Progenitor cell of endocrine pancreas (in vitro differentiated cells): ENCODE data around the gene SLC2A10. TPM values are rescaled to one million over a fixed set of nuclear protein-coding genes. Genes with fewer than 3 reads are reported as not detected.

Experiments
- DNase-seq: peaks from one replicate; pipeline ENCODE4 v3.0.0; 2021; ENCODE audit warnings: low spot score; ENCODE audit not compliant: unreplicated experiment
- H3K27ac Mint-ChIP-seq: 2 replicates; pipeline ENCODE4 v1.8.0; 2021; ENCODE audit warnings: mild to moderate bottlenecking, moderate library complexity, mixed read lengths
- H3K27me3 Mint-ChIP-seq: 2 replicates; pipeline ENCODE4 v1.8.0; 2021; ENCODE audit warnings: mixed read lengths
- H3K36me3 Mint-ChIP-seq: 2 replicates; pipeline ENCODE4 v1.8.0; 2022; ENCODE audit warnings: mixed read lengths; ENCODE audit not compliant: insufficient read depth
- H3K4me1 Mint-ChIP-seq: 2 replicates; pipeline ENCODE4 v1.8.0; 2021; ENCODE audit warnings: low read depth, mixed read lengths
- H3K4me3 Mint-ChIP-seq: 2 replicates; pipeline ENCODE4 v1.8.0; 2021; ENCODE audit warnings: low read depth, mild to moderate bottlenecking, moderate library complexity, mixed read lengths
- H3K9me3 Mint-ChIP-seq: 2 replicates; pipeline ENCODE4 v1.8.0; 2021; ENCODE audit warnings: low read depth, mixed read lengths
- CTCF ChIP-seq: fragments of 200-600 bp; sonication (generic); IDR thresholded peaks from one replicate; pipeline ENCODE4 v1.5.0; 2021; ENCODE audit warnings: antibody characterized with exemption, mild to moderate bottlenecking; ENCODE audit not compliant: unreplicated experiment
- total RNA-seq: library from RNA; stranded (reverse); gene quantifications from 2 replicates; pipeline ENCODE4 v1.2.1, GENCODE V29; 2021

The SLC2A10 gene
- total RNA-seq, 1 donor from 2014 or later, result 16.6 TPM

GRCh38 chr20:46704714-46705377 is 4.6 kb upstream of the SLC2A10 start:
- no peak for DNase-seq
- Mint-ChIP-seq H3K27me3 (peaks cover 7% of the 10 kb centered on the region), H3K9me3 (peaks cover 3% of the 10 kb centered on the region), H3K4me1 (peaks cover 10% of the 10 kb centered on the region), H3K27ac (no peak overlapping the region), H3K36me3 (no peaks in the 10 kb centered on the region), H3K4me3 (no peak overlapping the region)
- TF ChIP-seq CTCF, result no peak

- peaks cover 3% of the 10 kb centered on the region for H3K27me3 Mint-ChIP-seq
- TF ChIP-seq CTCF, result no peak
- peaks cover 3% of the 10 kb centered on the region for H3K9me3 Mint-ChIP-seq
- H3K27ac Mint-ChIP-seq, result no peak overlapping the region
- H3K4me3 Mint-ChIP-seq, result no peak overlapping the region
- DNase-seq, result no peak
- no peaks in the 10 kb centered on the region for H3K36me3 Mint-ChIP-seq
- H3K4me1 Mint-ChIP-seq, result peaks cover 15% of the 10 kb centered on the region
Measured at GRCh38 chr20:46705378-46705729, 4.1 kb upstream of the SLC2A10 start.

- no peak for DNase-seq
- Mint-ChIP-seq H3K4me3 (no peak overlapping the region), H3K36me3 (no peaks in the 10 kb centered on the region), H3K27me3 (no peaks in the 10 kb centered on the region), H3K27ac (no peak overlapping the region), H3K4me1 (peaks cover 17% of the 10 kb centered on the region), H3K9me3 (peaks cover 3% of the 10 kb centered on the region)
- no peak for TF ChIP-seq CTCF
Measured at GRCh38 chr20:46706242-46706641, 3.2 kb upstream of the SLC2A10 start.

- Mint-ChIP-seq H3K4me3 (peak overlapping the region; percentile 80), H3K9me3 (peaks cover 3% of the 10 kb centered on the region), H3K27me3 (no peaks in the 10 kb centered on the region), H3K4me1 (peaks cover 22% of the 10 kb centered on the region), H3K36me3 (no peaks in the 10 kb centered on the region), H3K27ac (peak overlapping the region; percentile 97)
- DNase-seq, result no peak
- peak; percentile 53 for TF ChIP-seq CTCF
Measured at GRCh38 chr20:46708172-46708860, 1.1 kb upstream of the SLC2A10 start.

GRCh38 chr20:46709055-46709458 is 392 bp upstream of the SLC2A10 start:
- Mint-ChIP-seq H3K27me3 (no peaks in the 10 kb centered on the region), H3K4me1 (peaks cover 22% of the 10 kb centered on the region), H3K36me3 (no peaks in the 10 kb centered on the region), H3K27ac (peak overlapping the region; percentile 97), H3K9me3 (peaks cover 3% of the 10 kb centered on the region), H3K4me3 (peak overlapping the region; percentile 80)
- DNase-seq, result no peak
- TF ChIP-seq CTCF, result no peak
